ENCODE results near the gene HILPDA.

The HILPDA gene

GRCh38 chr7:128425850-128426249, 29.8 kb upstream of the HILPDA start:
- H4K91ac ChIP-seq (ENCODE audit: low read depth, low read length), result no peak overlapping the region
- no peak overlapping the region for H4K8ac ChIP-seq (ENCODE audit: low read depth, low read length)
- no peak overlapping the region for H2AK5ac ChIP-seq (ENCODE audit: low read length)
- no CpG with 5 or more reads among the region's 4 CpGs for WGBS (ENCODE audit: extremely low coverage, insufficient coverage, insufficient read length)
- H2BK120ac ChIP-seq (ENCODE audit: insufficient read depth, low read length, poor library complexity), result no peak overlapping the region
- H2BK12ac ChIP-seq (ENCODE audit: low read length), result no peak overlapping the region
- H3K4me2 ChIP-seq (ENCODE audit: low read length), result no peak overlapping the region
- H4K12ac ChIP-seq (ENCODE audit: low read depth, low read length), result no peak overlapping the region
- no peaks in the 10 kb centered on the region for H3K79me1 ChIP-seq (ENCODE audit: low read length)
- H3K23ac ChIP-seq (ENCODE audit: low read length), result no peak overlapping the region
- no peak overlapping the region for H2AFZ ChIP-seq (ENCODE audit: insufficient read depth, low read length, poor library complexity)
- H3K27ac ChIP-seq (ENCODE audit: low read depth, low read length), result no peak overlapping the region
- no peak overlapping the region for H3K4ac ChIP-seq (ENCODE audit: low read depth, low read length)
- peak; percentile 50 to 83 for DNase-seq
- no peak overlapping the region for H3K14ac ChIP-seq (ENCODE audit: low read length)
- no peak overlapping the region for H2BK5ac ChIP-seq (ENCODE audit: low read depth, low read length, poor library complexity)
- no peak overlapping the region for H3K18ac ChIP-seq (ENCODE audit: low read length)
- peaks cover 5% of the 10 kb centered on the region in 2 experiments for H3K4me1 ChIP-seq (ENCODE audit: control insufficient read depth in 1 of 2, insufficient read depth in 2 of 2, low read length in 2 of 2)
- H3K27me3 ChIP-seq (ENCODE audit: insufficient read depth, low read length), result no peaks in the 10 kb centered on the region
- H3K36me3 ChIP-seq (ENCODE audit: control insufficient read depth in 1 of 2, insufficient read depth in 2 of 2, low read length in 2 of 2), result no peaks in the 10 kb centered on the region
- H3K4me3 ChIP-seq (ENCODE audit: low read depth, low read length), result no peak overlapping the region
- no peaks in the 10 kb centered on the region for H3K79me2 ChIP-seq (ENCODE audit: control insufficient read depth, insufficient read depth, low read length, poor library complexity)
- H3K9me3 ChIP-seq (ENCODE audit: insufficient read depth, low read depth, low read length), result peaks cover 1% of the 10 kb centered on the region
- no peak overlapping the region for H3K9ac ChIP-seq (ENCODE audit: low read length)

GRCh38 chr7:128427289-128427891, 28.3 kb upstream of the HILPDA start:
- Histone ChIP-seq H3K36me3 (ENCODE audit: control insufficient read depth in 1 of 2, insufficient read depth in 2 of 2, low read length in 2 of 2) (no peaks in the 10 kb centered on the region), H3K4me1 (ENCODE audit: control insufficient read depth in 1 of 2, insufficient read depth in 2 of 2, low read length in 2 of 2) (peaks cover 5 to 11% of the 10 kb centered on the region in 2 experiments), H3K79me2 (ENCODE audit: control insufficient read depth, insufficient read depth, low read length, poor library complexity) (no peaks in the 10 kb centered on the region), H3K27ac (ENCODE audit: low read depth, low read length) (no peak overlapping the region), H4K91ac (ENCODE audit: low read depth, low read length) (no peak overlapping the region), H3K4me3 (ENCODE audit: low read depth, low read length) (no peak overlapping the region), H3K4ac (ENCODE audit: low read depth, low read length) (no peak overlapping the region), H3K14ac (ENCODE audit: low read length) (no peak overlapping the region), H3K9ac (ENCODE audit: low read length) (no peak overlapping the region), H4K12ac (ENCODE audit: low read depth, low read length) (no peak overlapping the region), H2AK5ac (ENCODE audit: low read length) (no peak overlapping the region), H3K79me1 (ENCODE audit: low read length) (no peaks in the 10 kb centered on the region), H3K9me3 (ENCODE audit: insufficient read depth, low read depth, low read length) (no peaks in the 10 kb centered on the region), H3K4me2 (ENCODE audit: low read length) (no peak overlapping the region), H4K8ac (ENCODE audit: low read depth, low read length) (no peak overlapping the region), H2AFZ (ENCODE audit: insufficient read depth, low read length, poor library complexity) (no peak overlapping the region), H2BK5ac (ENCODE audit: low read depth, low read length, poor library complexity) (no peak overlapping the region), H3K23ac (ENCODE audit: low read length) (no peak overlapping the region), H3K18ac (ENCODE audit: low read length) (no peak overlapping the region), H2BK120ac (ENCODE audit: insufficient read depth, low read length, poor library complexity) (no peak overlapping the region), H3K27me3 (ENCODE audit: insufficient read depth, low read length) (no peaks in the 10 kb centered on the region), H2BK12ac (ENCODE audit: low read length) (no peak overlapping the region)
- peak; percentile 34 to 93 for DNase-seq
- no CpG with 5 or more reads among the region's 7 CpGs for WGBS (ENCODE audit: extremely low coverage, insufficient coverage, insufficient read length)

GRCh38 chr7:128430207-128430606, 25.5 kb upstream of the HILPDA start:
- Histone ChIP-seq H2BK5ac (ENCODE audit: low read depth, low read length, poor library complexity) (no peak overlapping the region), H3K36me3 (ENCODE audit: control insufficient read depth in 1 of 2, insufficient read depth in 2 of 2, low read length in 2 of 2) (no peaks in the 10 kb centered on the region)
- no peak for DNase-seq

GRCh38 chr7:128431221-128431620, 24.5 kb upstream of the HILPDA start:
- Histone ChIP-seq H3K4me3 (ENCODE audit: low read depth, low read length) (no peak overlapping the region), H2BK12ac (ENCODE audit: low read length) (no peak overlapping the region), H2BK5ac (ENCODE audit: low read depth, low read length, poor library complexity) (no peak overlapping the region), H3K4me1 (ENCODE audit: control insufficient read depth in 1 of 2, insufficient read depth in 2 of 2, low read length in 2 of 2) (peaks cover 5 to 16% of the 10 kb centered on the region in 2 experiments), H4K8ac (ENCODE audit: low read depth, low read length) (no peak overlapping the region), H4K91ac (ENCODE audit: low read depth, low read length) (no peak overlapping the region), H4K12ac (ENCODE audit: low read depth, low read length) (no peak overlapping the region), H2AFZ (ENCODE audit: insufficient read depth, low read length, poor library complexity) (no peak overlapping the region), H3K23ac (ENCODE audit: low read length) (no peak overlapping the region), H3K14ac (ENCODE audit: low read length) (no peak overlapping the region), H3K18ac (ENCODE audit: low read length) (no peak overlapping the region), H3K9me3 (ENCODE audit: insufficient read depth, low read depth, low read length) (no peaks in the 10 kb centered on the region), H2AK5ac (ENCODE audit: low read length) (no peak overlapping the region), H3K27ac (ENCODE audit: low read depth, low read length) (no peak overlapping the region), H3K4ac (ENCODE audit: low read depth, low read length) (no peak overlapping the region), H3K27me3 (ENCODE audit: insufficient read depth, low read length) (no peaks in the 10 kb centered on the region), H3K36me3 (ENCODE audit: control insufficient read depth in 1 of 2, insufficient read depth in 2 of 2, low read length in 2 of 2) (no peaks in the 10 kb centered on the region), H3K79me2 (ENCODE audit: control insufficient read depth, insufficient read depth, low read length, poor library complexity) (no peaks in the 10 kb centered on the region), H3K4me2 (ENCODE audit: low read length) (no peak overlapping the region), H3K9ac (ENCODE audit: low read length) (no peak overlapping the region), H2BK120ac (ENCODE audit: insufficient read depth, low read length, poor library complexity) (no peak overlapping the region), H3K79me1 (ENCODE audit: low read length) (peaks cover 1% of the 10 kb centered on the region)
- DNase-seq, result peak; percentile 88
- no CpG with 5 or more reads among the region's 6 CpGs for WGBS (ENCODE audit: extremely low coverage, insufficient coverage, insufficient read length)

More at GRCh38 chr7:128430207-128430606, 25.5 kb upstream of the HILPDA start:
- Histone ChIP-seq H4K12ac (ENCODE audit: low read depth, low read length) (no peak overlapping the region), H3K23ac (ENCODE audit: low read length) (no peak overlapping the region), H4K91ac (ENCODE audit: low read depth, low read length) (no peak overlapping the region), H3K9ac (ENCODE audit: low read length) (no peak overlapping the region), H3K4me3 (ENCODE audit: low read depth, low read length) (no peak overlapping the region), H3K9me3 (ENCODE audit: insufficient read depth, low read depth, low read length) (no peaks in the 10 kb centered on the region), H3K79me2 (ENCODE audit: control insufficient read depth, insufficient read depth, low read length, poor library complexity) (no peaks in the 10 kb centered on the region), H3K4me1 (ENCODE audit: control insufficient read depth in 1 of 2, insufficient read depth in 2 of 2, low read length in 2 of 2) (peaks cover 5 to 15% of the 10 kb centered on the region in 2 experiments), H2AK5ac (ENCODE audit: low read length) (no peak overlapping the region), H3K79me1 (ENCODE audit: low read length) (peaks cover 1% of the 10 kb centered on the region), H3K18ac (ENCODE audit: low read length) (no peak overlapping the region), H2BK120ac (ENCODE audit: insufficient read depth, low read length, poor library complexity) (peak overlapping the region; percentile 37), H2BK12ac (ENCODE audit: low read length) (no peak overlapping the region), H2AFZ (ENCODE audit: insufficient read depth, low read length, poor library complexity) (no peak overlapping the region), H3K27me3 (ENCODE audit: insufficient read depth, low read length) (no peaks in the 10 kb centered on the region), H3K4ac (ENCODE audit: low read depth, low read length) (no peak overlapping the region), H3K4me2 (ENCODE audit: low read length) (no peak overlapping the region), H4K8ac (ENCODE audit: low read depth, low read length) (no peak overlapping the region), H3K14ac (ENCODE audit: low read length) (no peak overlapping the region), H3K27ac (ENCODE audit: low read depth, low read length) (no peak overlapping the region)
- no CpG with 5 or more reads among the region's 3 CpGs for whole genome bisulfite sequencing (ENCODE audit: extremely low coverage, insufficient coverage, insufficient read length)

All from trophoblast cell (in vitro differentiated cells and primary cell).